Activated B cell treated with CpG ODN at 0.5 μM for 24 hours (primary cell): ENCODE data around the gene OAS1. TPM values are rescaled to one million over a fixed set of nuclear protein-coding genes. Genes with fewer than 3 reads are reported as not detected.

Experiments used
- ATAC-seq: fragments of 200-7000 bp; cut with Tn5 transposase; one replicate; pipeline ENCODE4 v1.10.0; 2021; ENCODE audit warnings: low read depth, mild to moderate bottlenecking, moderate library complexity
- CTCF ChIA-PET: fragments of 350-600 bp; sonication (Branson Sonifier 250); formaldehyde crosslinking; loops from one replicate; lab custom pipeline; 2021; ENCODE audit warnings: antibody characterized with exemption; lab: Charles Lee
- POLR2A ChIA-PET: fragments of 350-600 bp; sonication (Branson Sonifier 250); formaldehyde crosslinking; loops from one replicate; lab custom pipeline; 2021; ENCODE audit warnings: antibody characterized with exemption; lab: Charles Lee
- DNase-seq: peaks from one replicate; pipeline ENCODE4 v3.0.0; 2022
- H3K27ac Mint-ChIP-seq: one replicate; pipeline ENCODE4 v1.8.0; 2020; ENCODE audit warnings: mixed read lengths
- H3K27me3 Mint-ChIP-seq: one replicate; pipeline ENCODE4 v1.8.0; 2021; ENCODE audit warnings: mixed read lengths
- H3K36me3 Mint-ChIP-seq: one replicate; pipeline ENCODE4 v1.8.0; 2021; ENCODE audit warnings: low read depth, mixed read lengths
- H3K4me1 Mint-ChIP-seq: one replicate; pipeline ENCODE4 v1.8.0; 2021; ENCODE audit warnings: mixed read lengths
- H3K4me3 Mint-ChIP-seq: one replicate; pipeline ENCODE4 v1.8.0; 2020; ENCODE audit warnings: mild to moderate bottlenecking, mixed read lengths
- H3K9me3 Mint-ChIP-seq: one replicate; pipeline ENCODE4 v1.8.0; 2020; ENCODE audit warnings: mixed read lengths
- CTCF ChIP-seq: fragments of 200-600 bp; IDR thresholded peaks from one replicate; pipeline ENCODE4 v1.8.0; 2022; ENCODE audit warnings: antibody characterized with exemption, mild to moderate bottlenecking
- intact Hi-C: fragments of 100-400 bp; cut with micrococcal nuclease; formaldehyde crosslinking; loops from one replicate; pipeline ENCODE4 v1.15.1; 2024
- total RNA-seq: library from RNA; stranded (reverse); gene quantifications from 2 replicates; pipeline ENCODE4 v1.2.3, GENCODE V29; 2022

Gene OAS1
- 27.8 and 30.6 TPM in 2 replicates for total RNA-seq

GRCh38 chr12:112906712-112907414 lies at the start of gene OAS1:
TSS of gene OAS1 (plus strand) at chr12:112906962. CDS start at chr12:112907040, 78 bp downstream.
- POLR2A ChIA-PET = interaction anchor here (0.9 to 3.3 kb wide), 11 partner anchors 10 to 302 kb away, joined by 3 to 48 read pairs (median 4); partner anchors contain the start of genes OAS2 and OAS3
- CTCF ChIA-PET = interaction anchor here (2.3 to 2.4 kb wide), 2 partner anchors 72 to 86 kb away, joined by 8 to 13 read pairs; partner anchors contain the start of gene OAS2
- Mint-ChIP-seq H3K27me3 (no peaks in the 10 kb centered on the region), H3K36me3 (peaks cover 33% of the 10 kb centered on the region), H3K4me1 (peaks cover 88% of the 10 kb centered on the region), H3K9me3 (no peaks in the 10 kb centered on the region), H3K27ac (peak within 1 kb of the TSS; percentile 92), H3K4me3 (peak within 1 kb of the TSS; percentile 88)
- no peak for TF ChIP-seq CTCF
- ATAC-seq (peak; percentile 80), DNase-seq (no peak)
- intact Hi-C loops = loop anchor here (1.0 to 2.0 kb wide), 3 partner anchors 18 to 71 kb away; partner anchors contain the start of genes OAS2 and OAS3

GRCh38 chr12:112859291-112859690 lies 47.5 kb upstream of the OAS1 start:
- ATAC-seq (no peak), DNase-seq (no peak)
- H3K9me3 Mint-ChIP-seq = no peaks in the 10 kb centered on the region
- POLR2A ChIA-PET = no interaction called here
- no peak for TF ChIP-seq CTCF
- no peaks in the 10 kb centered on the region for H3K36me3 Mint-ChIP-seq
- H3K27me3 Mint-ChIP-seq = peaks cover 42% of the 10 kb centered on the region
- no peak overlapping the region for H3K4me3 Mint-ChIP-seq
- CTCF ChIA-PET = no interaction called here
- intact Hi-C loops = no loop called here
- no peak overlapping the region for H3K27ac Mint-ChIP-seq
- H3K4me1 Mint-ChIP-seq = peaks cover 1% of the 10 kb centered on the region

- ATAC-seq = no peak
- ChIA-PET POLR2A (no interaction called here), CTCF (no interaction called here)
- H3K27ac Mint-ChIP-seq = no peak overlapping the region
- intact Hi-C loops = no loop called here
- H3K9me3 Mint-ChIP-seq = no peaks in the 10 kb centered on the region
- peaks cover 7% of the 10 kb centered on the region for H3K4me1 Mint-ChIP-seq
- H3K36me3 Mint-ChIP-seq = no peaks in the 10 kb centered on the region
- TF ChIP-seq CTCF = no peak
- no peak overlapping the region for H3K4me3 Mint-ChIP-seq
- peaks cover 39% of the 10 kb centered on the region for H3K27me3 Mint-ChIP-seq
- DNase-seq = no peak
These were observed 46.6 kb upstream of the OAS1 start for GRCh38 chr12:112860181-112860580.

- CTCF ChIA-PET = no interaction called here
- Mint-ChIP-seq H3K9me3 (no peaks in the 10 kb centered on the region), H3K27me3 (peaks cover 32% of the 10 kb centered on the region), H3K4me1 (peaks cover 7% of the 10 kb centered on the region), H3K4me3 (no peak overlapping the region), H3K36me3 (no peaks in the 10 kb centered on the region), H3K27ac (no peak overlapping the region)
- DNase-seq = no peak
- POLR2A ChIA-PET = no interaction called here
- TF ChIP-seq CTCF = no peak
- no peak for ATAC-seq
- intact Hi-C loops = no loop called here
These were observed 45.5 kb upstream of the OAS1 start for GRCh38 chr12:112861284-112861683.

- Mint-ChIP-seq H3K27me3 (peaks cover 26% of the 10 kb centered on the region), H3K4me3 (no peak overlapping the region), H3K9me3 (no peaks in the 10 kb centered on the region), H3K36me3 (no peaks in the 10 kb centered on the region), H3K4me1 (peaks cover 7% of the 10 kb centered on the region), H3K27ac (no peak overlapping the region)
- intact Hi-C loops = no loop called here
- no peak for ATAC-seq
- ChIA-PET POLR2A (interaction anchor here (0.6 kb wide), 1 partner anchor 272 kb away, joined by 5 read pairs; no protein-coding TSS in a partner anchor), CTCF (no interaction called here)
- no peak for TF ChIP-seq CTCF
- no peak for DNase-seq
These were observed 44.0 kb upstream of the OAS1 start for GRCh38 chr12:112862636-112863290.
